Measurements from ENCODE around the gene HSD11B2. TPM values are rescaled to one million over a fixed set of nuclear protein-coding genes. Genes with fewer than 3 reads are reported as not detected.

Gene HSD11B2
- total and polyA plus RNA-seq, 2 of the 8 experiments (the other 6 are each of a cell fraction or from before 2014, with no cell fraction given), result 28.7 to 32.9 TPM

GRCh38 chr16:67477960-67478554, 47.1 kb downstream of the HSD11B2 start (continued):
- no peak for TF ChIP-seq SIN3A (conservative IDR thresholded peaks at IDR 0.05 in 1 of 2, IDR thresholded peaks at IDR 0.05 in 1 of 2; ENCODE audit: low read depth in 1 of 2, low read length in 2 of 2)
- no peak for TF ChIP-seq CTBP2 (IDR thresholded peaks at IDR 0.05; ENCODE audit: borderline replicate concordance, insufficient read depth, insufficient read length, low read length)
